SIG-M5 (cell line): Measurements from ENCODE around the gene KRTAP10-9.
"Not testable (repeated sequence)": the region's sequence is repeated elsewhere in the genome, so short reads cannot be mapped to it uniquely, and the experiment has no call there.

ENCODE experiments used
- DNase-seq: peaks from one replicate; lab custom pipeline; 2025; lab: John Stamatoyannopoulos, UW

The KRTAP10-9 gene

GRCh38 chr21:44626673-44627143, at the start of gene KRTAP10-9:
Gene KRTAP10-9 (plus strand): TSS chr21:44627093. CDS start chr21:44627172, 79 bp downstream.
- no peak for DNase-seq

- no peak for DNase-seq
Observed at GRCh38 chr21:44578371-44579055, 48.4 kb upstream of the KRTAP10-9 start.

- no peak for DNase-seq
Observed at GRCh38 chr21:44579056-44579832, 47.6 kb upstream of the KRTAP10-9 start.

GRCh38 chr21:44579833-44580144, 47.1 kb upstream of the KRTAP10-9 start:
- DNase-seq = no peak

GRCh38 chr21:44580231-44580821, 46.6 kb upstream of the KRTAP10-9 start, which contains the start of gene KRTAP10-5:
Gene KRTAP10-5 (minus strand): TSS chr21:44580604. CDS start chr21:44580578, 26 bp downstream.
- DNase-seq = not testable (repeated sequence)

- DNase-seq = no peak
Observed at GRCh38 chr21:44581158-44581557, 45.7 kb upstream of the KRTAP10-9 start.

GRCh38 chr21:44582055-44582454, 44.8 kb upstream of the KRTAP10-9 start:
- no peak for DNase-seq

GRCh38 chr21:44583089-44583799, 43.6 kb upstream of the KRTAP10-9 start:
- no peak for DNase-seq

- DNase-seq = no peak
Observed at GRCh38 chr21:44583800-44584147, 43.1 kb upstream of the KRTAP10-9 start.

- no peak for DNase-seq
Observed at GRCh38 chr21:44585892-44586291, 41.0 kb upstream of the KRTAP10-9 start.

- no peak for DNase-seq
Observed at GRCh38 chr21:44589094-44589493, 37.8 kb upstream of the KRTAP10-9 start.

GRCh38 chr21:44589586-44590305, 37.1 kb upstream of the KRTAP10-9 start:
- DNase-seq = no peak

GRCh38 chr21:44590311-44590721, 36.6 kb upstream of the KRTAP10-9 start:
- DNase-seq = no peak

GRCh38 chr21:44590897-44591800, 35.7 kb upstream of the KRTAP10-9 start:
- DNase-seq = not testable (repeated sequence)

GRCh38 chr21:44591801-44592130, 35.1 kb upstream of the KRTAP10-9 start:
- DNase-seq = not testable (repeated sequence)

- DNase-seq = no peak
Observed at GRCh38 chr21:44592446-44593311, 34.2 kb upstream of the KRTAP10-9 start, which contains the start of gene KRTAP10-6. Gene KRTAP10-6 (minus strand): TSS chr21:44592505. CDS start chr21:44592484, 21 bp downstream.

GRCh38 chr21:44593598-44594405, 33.1 kb upstream of the KRTAP10-9 start:
- DNase-seq = no peak

- no peak for DNase-seq
Observed at GRCh38 chr21:44594406-44594916, 32.4 kb upstream of the KRTAP10-9 start.
